ENCODE results near the gene PTPRJ. TPM values are rescaled to one million over a fixed set of nuclear protein-coding genes. Genes with fewer than 3 reads are reported as not detected.

The PTPRJ gene
- total RNA-seq, 1 experiment from 2014 or later: 15.2 TPM

DNA sequence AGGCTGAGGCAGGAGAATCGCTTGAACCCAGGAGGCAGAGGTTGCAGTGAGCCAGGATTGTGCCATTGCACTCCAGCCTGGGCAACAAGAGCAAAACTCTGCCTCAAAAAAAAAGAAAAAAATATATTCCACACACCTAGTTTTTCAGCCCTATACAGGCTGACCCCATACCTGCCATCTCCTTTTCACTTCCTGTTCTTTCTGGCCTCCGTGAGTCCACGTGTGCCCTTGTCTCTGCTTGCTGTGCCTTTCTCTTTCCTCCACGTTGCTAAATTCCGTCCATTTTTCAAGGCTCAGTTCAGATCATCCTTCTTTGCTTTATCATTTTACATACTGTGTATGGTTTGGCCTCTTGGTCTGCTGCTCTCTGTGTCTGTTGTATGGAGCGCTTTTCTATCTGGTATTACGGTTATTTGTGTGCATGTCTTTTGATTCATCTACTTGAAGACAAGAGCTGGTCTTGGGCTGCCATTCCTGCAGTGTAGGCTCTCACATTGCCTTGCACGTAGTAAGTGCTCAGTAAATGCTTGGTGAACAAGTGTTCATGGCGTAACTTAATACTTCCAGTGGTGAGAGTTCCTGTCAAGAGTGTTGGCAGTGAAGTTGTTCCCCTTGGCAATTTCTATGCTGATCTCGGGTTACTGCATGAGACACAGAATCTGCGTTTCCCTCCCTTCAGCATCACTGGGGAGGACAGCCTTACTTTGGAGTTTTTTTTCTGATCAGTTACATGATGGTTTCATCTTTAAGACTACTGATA is 57.5 kb downstream of the PTPRJ start:
- no peak for DNase-seq (ENCODE audit: low spot score)

DNA sequence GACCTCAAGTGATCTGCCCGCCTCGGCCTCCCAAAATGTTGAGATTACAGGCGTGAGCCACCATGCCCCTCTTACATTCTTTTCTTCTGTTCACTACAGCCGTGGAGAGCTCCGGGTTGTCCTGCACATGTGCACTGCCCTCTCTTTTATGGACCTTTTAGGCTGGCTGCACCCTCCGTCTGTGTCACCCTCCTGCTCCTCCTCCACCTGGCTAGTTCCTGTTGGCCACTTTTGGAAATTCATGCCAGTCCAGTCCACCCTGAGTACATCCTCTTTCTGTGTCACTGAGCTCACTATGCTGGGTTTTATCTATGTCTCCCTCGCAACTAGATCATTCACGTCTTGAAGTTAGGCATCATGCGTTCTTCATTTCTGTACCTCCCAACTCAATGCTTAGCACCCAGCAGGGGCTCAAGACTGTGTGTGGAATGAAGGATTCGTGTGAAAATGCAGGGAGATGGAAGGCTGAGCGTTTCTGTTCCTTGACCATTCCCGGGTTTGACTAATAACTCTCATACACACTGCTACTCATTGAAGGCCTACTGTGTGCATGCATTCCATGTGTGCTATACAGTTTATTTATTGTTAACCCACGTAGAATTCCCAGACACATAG is 60.6 kb downstream of the PTPRJ start:
- DNase-seq (ENCODE audit: low spot score): no peak

DNA sequence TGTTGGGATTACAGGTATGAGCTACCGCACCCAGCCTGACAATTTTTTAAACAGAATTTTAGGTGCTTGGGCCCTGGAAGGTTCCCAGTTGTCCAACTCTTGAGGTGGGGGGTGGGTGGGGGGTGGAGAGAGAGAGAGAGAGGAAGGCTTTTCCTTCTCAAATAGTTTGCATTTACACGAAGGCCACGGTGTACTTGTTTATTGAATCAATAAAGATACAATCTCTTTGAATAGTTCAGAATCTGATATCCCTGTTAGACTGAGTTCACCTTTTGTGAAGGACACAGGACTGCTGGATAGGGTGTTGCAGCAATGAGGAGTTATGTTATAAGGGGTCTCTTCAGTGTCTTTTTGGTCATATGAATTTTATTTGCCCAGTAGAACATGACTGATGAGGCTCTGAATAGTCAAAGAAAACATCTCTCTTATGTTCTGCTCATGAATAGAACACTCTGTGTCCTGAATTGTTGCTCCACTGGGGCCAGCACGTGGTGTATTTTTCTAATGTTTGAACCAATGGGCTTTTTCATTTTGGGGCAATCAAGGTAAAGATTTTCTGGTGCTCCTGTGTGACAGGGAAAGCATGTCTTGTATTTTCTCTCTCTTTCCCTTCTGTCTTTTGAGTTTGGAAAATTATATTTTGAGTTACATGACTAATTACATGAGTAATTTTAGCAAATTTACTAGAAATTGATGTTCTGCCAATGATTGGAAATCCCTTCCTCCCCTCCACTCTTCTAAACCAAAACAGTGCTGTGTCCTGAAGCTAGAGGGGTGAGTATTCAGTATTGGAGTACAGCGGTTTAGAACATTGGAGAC is 61.7 kb downstream of the PTPRJ start:
- DNase-seq (ENCODE audit: low spot score): no peak

DNA sequence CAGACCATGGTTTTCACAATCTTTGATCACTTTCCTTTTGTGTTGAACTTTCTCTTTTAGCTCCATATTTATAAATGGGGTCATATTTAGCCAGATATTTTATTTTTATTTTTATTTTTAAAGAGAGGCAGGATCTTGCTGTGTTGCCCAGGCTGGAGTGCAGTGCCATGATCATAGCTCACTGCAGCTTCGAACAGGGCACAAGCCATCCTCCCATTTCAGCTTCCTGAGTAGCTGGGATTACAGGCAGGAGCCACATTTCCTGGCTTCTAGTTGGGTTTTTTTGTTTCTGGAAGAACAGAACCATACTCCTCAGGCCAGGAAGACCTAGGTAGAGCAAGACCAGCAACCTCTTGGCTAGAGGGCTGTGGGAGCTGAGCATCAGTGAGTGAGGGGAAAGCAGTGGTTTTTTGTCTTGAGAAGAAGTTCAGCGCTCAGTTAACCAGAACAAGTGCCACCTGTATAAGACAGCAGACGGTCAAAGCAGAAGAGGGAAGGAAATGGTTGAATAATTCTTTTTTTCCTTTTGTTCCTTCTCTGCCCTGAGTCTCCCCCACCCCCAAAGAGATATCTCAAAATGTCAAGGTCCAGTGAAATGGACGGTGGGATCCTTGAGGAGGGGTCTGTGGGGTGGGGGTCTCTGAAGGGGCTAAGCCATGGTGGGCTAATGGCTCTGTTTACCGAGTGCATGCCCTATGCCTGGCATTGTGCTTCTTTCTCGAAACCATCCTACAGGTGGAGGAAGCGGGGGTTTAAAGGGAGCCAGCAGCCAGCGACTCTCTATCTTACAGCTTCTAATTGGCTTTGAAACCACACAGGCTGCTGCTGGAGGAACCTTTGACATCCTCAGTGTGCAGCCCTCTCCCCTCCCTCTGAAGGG is 63.0 kb downstream of the PTPRJ start:
- no peak for DNase-seq (ENCODE audit: low spot score)

DNA sequence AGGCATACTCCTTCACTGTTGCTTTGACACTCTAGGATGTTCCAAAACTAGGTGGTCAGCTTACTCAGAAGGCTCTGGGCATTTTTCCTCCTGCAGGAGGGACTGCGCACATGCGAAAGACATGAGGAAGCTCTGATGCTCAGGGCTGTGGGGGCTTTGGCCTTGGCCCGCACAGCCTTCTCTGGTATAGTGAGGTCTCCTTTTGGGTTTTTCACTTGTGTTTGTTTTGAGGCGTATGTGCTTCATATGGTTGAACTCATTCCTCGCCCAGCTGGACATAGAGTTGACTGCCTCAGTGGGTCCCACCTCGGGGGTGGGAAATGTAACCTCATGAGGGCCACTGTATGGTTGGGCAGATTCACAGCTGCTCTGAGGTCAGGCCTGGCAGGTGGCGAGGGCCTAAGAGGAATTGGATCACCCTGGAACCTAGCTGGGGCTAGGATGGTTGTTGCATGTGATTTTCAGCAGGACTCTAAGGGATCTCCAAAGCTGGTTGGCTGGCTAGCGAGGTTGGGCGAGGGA is 63.7 kb downstream of the PTPRJ start:
- no peak for DNase-seq (ENCODE audit: low spot score)

DNA sequence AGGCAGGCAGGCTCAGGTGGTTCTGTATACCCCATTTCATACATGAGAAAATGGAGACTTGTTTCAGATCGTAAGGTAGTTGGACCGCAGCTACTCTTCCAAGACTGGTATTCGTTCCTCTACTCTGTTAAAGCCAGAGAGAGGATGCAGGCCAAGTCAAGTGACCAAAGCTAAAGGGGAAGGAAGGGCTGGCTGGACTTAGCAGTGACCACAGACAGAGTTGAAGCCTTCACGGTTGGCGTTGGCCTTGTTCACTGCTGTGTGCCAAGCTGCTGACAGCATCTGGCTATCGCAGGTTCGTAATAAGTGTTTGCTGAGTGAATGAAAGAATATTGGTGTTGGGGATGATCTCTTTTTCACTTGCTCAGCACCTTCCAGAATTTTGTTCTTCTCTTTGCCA is 64.2 kb downstream of the PTPRJ start:
- no peak for DNase-seq (ENCODE audit: low spot score)

DNA sequence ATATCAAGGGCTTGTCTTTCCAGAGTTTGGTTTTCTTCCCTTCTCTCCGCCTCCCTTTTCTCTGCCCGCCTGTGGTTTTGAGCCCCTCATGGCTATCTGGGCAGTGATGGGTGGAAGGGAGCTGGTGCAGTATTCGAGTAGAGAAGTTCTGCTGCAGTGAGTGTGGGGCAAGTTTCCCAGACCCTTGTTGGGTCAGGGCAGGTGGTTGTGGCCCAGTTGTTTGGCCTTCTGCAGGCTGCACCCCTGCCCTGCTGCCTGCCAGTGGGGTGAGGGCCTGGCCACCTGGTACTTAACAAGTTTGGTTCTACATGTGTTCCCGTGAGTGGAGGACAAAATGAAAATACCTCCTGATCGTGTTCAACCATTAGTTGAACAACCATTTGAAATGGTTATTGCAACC is 65.2 kb downstream of the PTPRJ start:
- DNase-seq (ENCODE audit: low spot score): no peak

DNA sequence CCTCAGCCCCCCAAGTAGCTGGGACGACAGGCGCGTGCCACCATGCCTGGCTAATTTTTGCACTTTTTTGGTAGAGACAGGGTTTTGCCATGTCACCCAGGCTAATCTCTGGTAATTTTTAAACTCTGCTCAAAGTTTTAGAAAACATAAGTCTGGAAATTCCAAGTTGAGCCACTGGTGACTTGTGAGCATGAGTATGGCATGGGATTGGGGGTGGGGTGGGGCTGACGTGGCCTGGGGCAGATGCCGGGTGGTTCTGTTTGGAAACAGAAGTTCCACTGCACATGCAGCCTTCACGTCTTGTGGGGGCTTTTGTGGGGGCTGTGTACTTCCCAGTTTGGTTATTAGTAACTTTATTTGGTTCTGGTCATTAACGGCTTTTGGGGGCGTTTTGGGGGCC is 67.3 kb downstream of the PTPRJ start:
- DNase-seq (ENCODE audit: low spot score): no peak

DNA sequence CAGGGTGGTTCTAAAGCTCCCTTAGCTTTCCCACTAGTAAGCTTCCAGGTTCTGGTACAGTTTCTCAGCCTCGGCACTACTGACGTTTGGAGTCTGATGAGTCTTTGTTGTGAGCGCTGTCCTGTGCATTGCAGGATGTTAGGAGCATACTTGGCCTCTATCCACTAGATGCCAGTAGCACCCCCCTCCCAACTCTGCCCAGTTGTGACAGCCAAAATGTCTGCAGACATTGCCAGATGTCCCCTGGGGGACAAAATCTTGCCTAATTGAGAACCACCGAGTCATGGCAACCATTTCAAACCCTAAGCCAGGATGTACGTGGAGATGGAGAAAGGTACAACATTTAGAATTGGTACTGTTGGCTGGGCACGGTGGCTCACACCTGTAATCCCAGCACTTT is 68.7 kb downstream of the PTPRJ start:
- no peak for DNase-seq (ENCODE audit: low spot score)

DNA sequence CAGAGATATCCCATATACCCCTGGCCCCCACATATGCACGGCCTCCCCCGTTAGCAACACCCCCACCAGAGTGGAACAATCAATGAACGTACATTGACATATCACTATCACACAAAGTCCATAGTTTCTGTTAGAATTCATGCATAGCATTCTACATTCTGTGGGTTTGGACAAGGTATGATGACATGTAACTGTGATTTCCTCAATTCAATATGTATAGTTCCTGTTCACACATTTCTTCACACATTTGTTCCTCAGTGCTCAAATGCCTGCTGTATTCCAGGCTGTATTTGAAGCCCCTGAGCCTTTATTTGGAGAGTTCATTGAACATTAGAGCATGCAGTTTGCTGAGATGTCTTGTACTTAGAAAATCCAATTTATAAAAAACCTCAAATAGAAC is 69.9 kb downstream of the PTPRJ start:
- no peak for DNase-seq (ENCODE audit: low spot score)

DNA sequence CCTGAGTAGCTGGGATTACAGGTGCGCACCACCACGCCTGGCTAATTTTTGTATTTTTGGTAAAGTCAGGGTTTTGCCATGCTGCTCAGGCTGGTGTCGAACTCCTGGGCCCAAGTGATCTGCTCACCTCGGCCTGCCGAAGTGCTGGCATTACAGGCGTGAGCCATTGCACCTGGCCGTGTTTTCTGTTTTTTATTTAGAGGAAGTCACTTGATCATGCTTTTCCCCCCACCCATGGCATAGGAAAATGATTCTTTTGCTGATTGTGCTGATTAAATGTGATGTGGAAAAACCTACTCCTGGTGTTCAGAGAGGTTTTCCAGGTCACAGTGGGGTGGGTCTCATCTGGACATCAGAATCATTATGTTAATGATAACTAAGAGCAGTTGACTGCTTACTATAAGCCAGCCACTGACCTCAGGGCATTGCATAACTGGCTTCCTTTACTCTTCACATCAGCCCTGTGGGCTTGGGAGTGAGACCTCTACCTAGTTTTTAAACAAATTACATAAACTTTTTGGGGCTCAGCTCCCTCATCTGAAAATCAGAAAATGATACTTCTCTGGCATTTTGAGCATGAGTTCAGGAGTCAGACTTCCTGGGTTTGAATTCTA is 71.0 kb downstream of the PTPRJ start:
- DNase-seq (ENCODE audit: low spot score): no peak

DNA sequence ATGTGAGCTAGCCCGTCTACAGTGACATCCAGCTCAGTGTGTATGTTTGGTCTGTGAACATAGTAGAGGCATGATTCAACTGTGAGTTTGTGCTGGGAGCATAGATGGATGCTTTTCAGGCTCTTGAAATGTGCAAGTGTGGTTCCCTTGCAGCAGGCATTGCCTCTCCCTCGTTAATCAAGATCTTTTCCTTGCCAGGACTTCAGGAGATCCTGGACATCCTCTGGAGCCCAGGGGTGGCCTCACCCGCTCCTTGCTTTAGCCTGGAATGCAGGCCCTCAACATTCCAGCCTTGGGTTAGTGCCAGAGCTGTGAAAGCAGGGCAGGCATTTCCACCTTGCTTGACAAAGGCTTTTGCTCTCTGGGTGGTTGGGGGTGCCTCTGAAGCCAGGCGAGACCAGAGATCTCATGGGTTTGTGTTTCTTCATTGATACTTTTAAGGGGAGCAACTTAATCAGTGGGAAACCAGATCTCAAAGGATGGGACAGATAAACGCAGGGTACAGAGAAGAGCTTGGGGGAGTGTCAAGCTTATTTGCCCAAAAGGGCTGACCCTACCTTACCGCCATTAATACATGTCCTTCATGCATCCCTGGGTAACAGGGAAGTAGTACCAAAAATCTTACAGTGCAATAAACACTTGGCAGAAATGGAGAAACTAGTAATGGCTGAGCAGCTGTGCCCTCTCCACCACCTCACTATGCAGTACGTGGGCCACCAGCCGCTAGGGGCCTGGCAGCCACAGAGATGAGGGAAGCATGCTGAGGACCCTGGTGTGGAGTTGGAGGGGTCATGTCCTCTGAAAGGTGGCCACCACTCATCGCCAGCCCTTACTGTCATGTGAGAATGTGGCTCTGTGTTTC is 72.1 kb downstream of the PTPRJ start:
- DNase-seq (ENCODE audit: low spot score): peak; percentile 62

DNA sequence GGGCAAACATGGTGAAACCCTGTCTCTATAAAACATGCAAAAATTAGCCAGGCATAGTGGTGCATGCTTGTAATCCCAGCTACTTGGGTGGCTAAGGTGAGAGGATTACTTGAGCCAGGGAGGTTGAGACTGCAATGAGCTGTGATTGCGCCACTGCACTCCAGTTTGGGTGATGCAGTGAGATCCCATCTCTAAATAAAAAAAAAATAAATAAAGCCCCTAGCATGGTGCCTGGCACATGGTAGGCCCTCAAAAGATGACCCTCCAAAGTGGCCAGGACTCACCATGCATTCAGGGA is 74.6 kb downstream of the PTPRJ start:
- DNase-seq (ENCODE audit: low spot score): no peak

DNA sequence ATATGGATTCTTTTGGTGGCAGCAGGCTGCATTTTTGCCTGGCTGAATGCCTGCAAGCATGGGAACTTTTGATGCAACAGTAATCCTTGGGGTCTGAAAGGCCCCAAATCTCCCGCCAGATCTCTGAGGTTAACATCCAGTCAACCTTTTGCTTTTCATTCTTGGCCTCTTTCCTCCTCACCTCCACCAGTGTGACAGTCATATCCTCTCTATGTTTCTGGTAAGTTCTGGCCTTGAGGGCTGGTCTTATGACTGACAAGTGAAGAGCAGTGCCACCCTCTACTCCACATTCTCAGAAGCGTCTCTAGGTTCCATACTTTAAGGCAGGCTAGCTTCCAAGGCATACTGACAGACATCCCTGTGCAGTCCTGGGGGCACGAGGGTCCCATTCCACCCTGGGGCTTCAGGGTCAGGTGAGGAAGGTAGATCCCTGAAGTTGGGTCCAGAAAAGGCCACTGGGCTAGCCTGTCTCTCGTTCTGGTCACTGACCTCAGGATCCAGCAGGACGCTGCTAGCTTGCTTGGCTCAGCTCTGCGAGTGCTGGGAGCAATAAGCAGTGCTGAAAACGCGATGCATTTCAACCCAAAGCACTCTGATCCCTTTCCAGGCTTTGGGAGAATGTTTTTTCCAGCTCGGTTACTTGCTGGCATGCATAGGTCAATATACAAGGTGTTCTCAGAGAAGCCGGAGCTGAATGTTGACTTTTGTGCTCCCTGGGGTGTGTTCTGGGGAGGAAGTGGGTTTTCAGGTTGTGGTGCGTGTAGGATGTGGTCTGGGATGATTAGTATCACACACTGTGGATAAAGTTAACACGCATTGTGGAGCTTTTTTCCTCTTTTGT is 75.2 kb downstream of the PTPRJ start:
- peak; percentile 51 for DNase-seq (ENCODE audit: low spot score)

DNA sequence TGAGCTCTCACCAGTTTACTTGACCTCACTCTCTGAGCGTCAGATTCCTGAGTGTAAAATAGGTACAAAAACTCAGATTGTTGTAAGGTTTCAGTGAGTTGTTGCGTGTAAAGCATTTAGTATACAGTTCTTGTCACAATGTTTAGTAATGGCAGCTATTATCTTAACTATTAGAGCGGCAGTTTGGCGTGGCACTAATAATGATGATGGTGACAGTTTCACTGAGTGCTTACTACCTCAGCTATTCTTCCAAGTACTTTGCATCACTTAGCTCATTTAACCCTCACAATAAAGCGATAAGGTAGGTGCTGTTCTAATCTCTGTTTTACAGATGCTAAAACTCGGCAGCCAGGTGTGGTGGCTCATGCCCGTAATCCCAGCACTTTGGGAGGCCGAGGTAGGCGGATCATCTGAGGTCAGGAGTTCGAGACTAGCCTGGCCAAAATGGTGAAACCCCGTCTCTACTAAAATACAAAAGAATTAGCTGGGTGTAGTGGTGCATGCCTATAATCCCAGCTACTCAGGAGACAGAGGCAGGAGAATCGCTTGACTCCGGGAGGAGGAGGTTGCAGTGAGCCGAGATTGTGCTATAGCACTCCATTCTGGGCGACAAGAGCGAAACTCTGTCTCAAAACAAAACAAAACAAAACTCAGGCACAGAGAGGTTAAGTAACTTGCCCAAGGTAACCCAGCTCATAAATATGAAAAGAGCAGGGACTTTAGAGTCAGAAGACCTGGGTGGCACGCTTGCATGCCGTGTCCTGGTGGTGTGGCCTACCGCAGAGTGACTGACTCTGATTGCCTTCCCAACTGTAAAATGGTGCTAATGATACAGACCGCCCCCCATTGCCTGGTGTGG is 76.2 kb downstream of the PTPRJ start:
- no peak for DNase-seq (ENCODE audit: low spot score)

DNA sequence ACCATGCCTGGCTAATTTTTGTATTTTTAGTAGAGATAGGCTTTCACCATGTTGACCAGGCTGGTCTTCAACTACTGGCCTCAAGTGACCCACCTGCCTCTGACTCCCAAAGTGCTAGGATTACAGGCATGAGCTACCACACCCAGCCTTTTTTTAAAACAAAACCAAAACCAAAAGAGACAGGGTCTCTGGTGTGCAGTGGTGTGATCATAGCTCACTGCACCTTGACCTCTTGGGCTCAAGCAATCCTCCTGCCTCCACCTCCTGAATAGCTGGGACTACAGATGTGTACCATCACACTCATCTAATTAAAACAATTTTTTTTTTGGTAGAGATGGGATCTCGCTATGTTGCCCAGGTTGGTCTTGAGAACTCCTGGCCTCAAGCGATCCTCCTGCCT is 77.7 kb downstream of the PTPRJ start:
- no peak for DNase-seq (ENCODE audit: low spot score)

DNA sequence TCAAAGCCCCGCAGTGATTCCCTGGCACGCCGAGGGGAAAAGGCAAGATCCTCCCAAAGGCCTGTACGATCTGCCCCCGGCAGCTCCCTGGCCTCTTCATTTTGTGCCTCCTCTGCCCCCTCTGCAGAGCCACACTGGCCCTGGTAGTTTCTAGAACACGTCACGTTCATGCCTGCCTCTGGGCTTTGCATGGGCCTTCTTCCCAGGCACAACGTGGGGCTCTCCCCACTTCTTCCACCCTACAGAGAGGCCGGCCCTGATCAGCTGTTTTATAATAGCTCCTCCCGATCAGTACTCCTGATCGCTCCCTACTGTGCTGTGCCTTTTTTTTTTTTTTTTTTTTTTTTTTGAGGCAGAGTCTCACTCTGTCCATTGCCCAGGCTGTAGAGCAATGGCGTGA is 78.4 kb downstream of the PTPRJ start:
- DNase-seq (ENCODE audit: low spot score): no peak

DNA sequence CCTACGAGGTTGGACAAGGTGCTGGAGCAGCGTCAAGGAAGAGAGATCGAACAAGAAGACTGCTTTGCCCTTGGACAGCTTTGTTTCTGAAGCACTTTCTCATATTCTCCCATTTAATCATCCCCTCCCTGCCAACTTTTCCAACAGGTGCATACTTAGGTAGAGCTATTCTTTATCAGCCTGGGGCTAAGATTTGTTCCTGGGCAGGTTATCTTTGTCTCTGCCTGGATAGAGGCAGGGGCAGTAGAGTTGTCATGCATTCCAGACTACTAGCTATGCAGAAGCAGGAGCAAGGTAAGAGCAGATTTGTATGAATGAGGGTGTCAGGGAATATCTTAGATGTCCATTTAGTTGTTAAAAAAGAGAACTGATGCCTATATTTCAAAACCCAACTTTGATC is 82.3 kb downstream of the PTPRJ start:
- no peak for DNase-seq (ENCODE audit: low spot score)
